GM15510 (cell line): ENCODE results near the gene ZMYND11.

Experiments used
- POLR2A ChIP-seq: IDR thresholded peaks from 3 replicates; pipeline ENCODE4 v1.6.1; 2011; ENCODE audit warnings: borderline replicate concordance; ENCODE audit not compliant: insufficient read length; ENCODE audit errors: extremely low read depth

ZMYND11 gene

GRCh38 chr10:215444-215843 lies 80.2 kb downstream of the ZMYND11 start:
- no peak for TF ChIP-seq POLR2A

DNA sequence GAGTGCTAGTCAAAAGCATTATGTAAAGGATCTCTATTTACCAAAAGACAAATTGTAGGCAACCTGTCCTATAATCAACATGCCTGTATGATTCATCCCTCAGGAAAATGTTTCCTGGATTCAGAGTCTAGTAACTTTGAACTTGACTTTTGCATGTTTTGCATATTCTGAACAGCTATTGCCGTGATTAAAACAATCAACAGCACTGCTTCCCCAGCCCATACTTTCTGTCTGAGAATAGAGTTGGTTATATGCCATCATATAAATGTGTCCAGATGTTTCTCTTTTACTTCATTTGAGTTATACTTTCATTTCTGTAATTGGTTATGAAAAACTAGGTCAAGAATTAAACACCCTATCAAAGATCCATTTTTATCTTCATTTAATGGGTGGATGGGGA lies 83.5 kb downstream of the ZMYND11 start:
- no peak for TF ChIP-seq POLR2A

- TF ChIP-seq POLR2A, result no peak
Observed at GRCh38 chr10:219731-220472, 84.6 kb downstream of the ZMYND11 start.

GRCh38 chr10:224571-224970 lies 89.3 kb downstream of the ZMYND11 start:
- TF ChIP-seq POLR2A, result no peak

GRCh38 chr10:226018-226417 lies 90.8 kb downstream of the ZMYND11 start:
- TF ChIP-seq POLR2A, result no peak

GRCh38 chr10:227014-227413 lies 91.8 kb downstream of the ZMYND11 start:
- no peak for TF ChIP-seq POLR2A

DNA sequence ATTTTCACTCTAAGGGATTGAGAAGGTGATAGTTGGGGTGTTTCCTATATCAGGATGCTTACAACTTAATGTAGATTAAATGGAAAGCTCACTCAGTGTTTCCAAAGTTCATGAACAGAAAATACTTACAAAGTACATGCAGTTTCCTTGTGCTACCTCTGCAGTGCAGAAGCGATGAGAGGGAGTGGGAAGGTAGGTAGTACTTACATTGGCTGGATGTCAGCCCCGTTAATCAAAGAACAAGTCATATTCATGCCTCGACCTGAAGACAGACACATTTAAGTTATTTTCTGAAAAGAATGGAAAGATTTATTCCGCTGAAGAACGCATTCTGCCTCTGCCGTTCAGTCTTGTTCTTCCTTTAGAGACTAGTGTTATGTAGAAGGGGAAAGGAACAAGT lies 93.1 kb downstream of the ZMYND11 start:
- TF ChIP-seq POLR2A, result no peak

DNA sequence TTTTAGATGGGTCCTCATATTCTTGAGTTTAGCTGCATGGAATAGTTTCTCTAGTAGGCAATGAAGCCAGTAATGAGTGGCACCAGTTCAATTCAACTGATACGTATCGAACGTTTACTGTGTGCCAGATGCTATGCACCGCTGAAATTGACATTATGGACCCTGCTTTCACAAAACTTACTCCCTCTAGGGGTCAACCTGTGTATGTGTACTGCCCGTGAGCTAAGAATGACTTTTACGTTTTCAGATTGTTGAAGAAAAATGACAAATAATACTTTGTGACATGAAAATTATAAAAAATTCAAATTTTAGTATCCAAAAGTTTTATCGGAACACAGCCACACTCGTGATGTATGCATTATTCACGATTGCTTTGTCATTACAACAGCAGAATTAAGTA lies 95.5 kb downstream of the ZMYND11 start:
- no peak for TF ChIP-seq POLR2A

DNA sequence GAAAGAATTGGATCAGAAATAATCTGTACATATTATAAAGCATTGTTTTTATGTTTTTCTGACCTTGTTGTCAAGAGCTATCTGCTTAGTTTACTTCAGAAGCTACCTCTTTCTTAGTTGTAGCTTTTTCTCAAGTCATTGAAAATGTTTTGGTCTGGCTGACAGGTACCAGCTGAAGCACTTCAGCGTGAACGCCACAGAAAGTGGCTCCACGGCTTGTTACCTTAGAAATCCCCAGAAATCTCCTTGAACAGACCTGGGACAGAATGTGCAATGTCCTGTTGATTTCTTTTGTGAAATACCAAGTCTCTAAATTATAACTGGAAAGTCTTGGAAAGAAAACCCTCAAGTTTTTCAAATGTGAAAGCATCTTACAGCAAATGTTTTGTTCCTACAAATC lies 96.8 kb downstream of the ZMYND11 start:
- no peak for TF ChIP-seq POLR2A

DNA sequence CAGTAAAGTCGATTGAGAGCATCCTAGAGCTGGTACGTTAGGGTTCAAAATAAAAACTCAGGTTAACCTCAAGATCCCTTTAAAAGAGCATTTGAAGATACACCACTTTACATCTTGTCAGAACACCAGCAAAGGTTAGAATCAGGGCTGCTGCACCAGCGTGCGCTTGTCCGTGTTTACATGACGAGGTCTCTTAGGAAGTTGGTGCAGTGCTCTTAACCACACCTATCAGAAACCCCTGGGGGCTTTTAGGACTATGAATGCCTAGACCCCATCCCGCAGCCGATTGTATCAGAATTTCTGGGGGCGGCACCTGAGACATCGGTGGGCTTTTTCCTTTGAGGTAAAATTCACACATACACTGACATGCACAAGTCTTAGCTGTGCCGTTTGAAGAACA lies 97.6 kb downstream of the ZMYND11 start:
- no peak for TF ChIP-seq POLR2A

GRCh38 chr10:234708-235406 lies 99.6 kb downstream of the ZMYND11 start:
- no peak for TF ChIP-seq POLR2A

GRCh38 chr10:235915-236314 lies 100.7 kb downstream of the ZMYND11 start:
- no peak for TF ChIP-seq POLR2A

DNA sequence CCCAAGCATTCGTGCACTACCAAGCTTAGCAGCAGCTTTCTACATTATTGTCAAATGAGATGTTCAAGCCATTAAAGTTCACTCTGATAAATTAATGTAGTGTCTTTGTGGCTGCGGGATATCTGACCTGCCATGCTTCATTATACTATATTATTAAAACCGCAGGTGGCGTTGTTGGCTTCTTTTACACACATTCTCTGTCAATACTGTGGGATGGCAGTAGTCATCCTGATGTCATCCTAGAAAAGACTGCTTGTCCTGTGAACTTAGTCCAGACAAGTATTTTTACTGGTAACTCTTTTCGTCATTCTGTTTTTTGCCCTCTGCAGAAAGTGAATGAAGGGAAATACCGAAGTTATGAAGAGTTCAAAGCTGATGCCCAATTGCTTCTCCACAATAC lies 103.9 kb downstream of the ZMYND11 start:
- TF ChIP-seq POLR2A, result no peak

GRCh38 chr10:241451-241850 lies 106.2 kb downstream of the ZMYND11 start:
- no peak for TF ChIP-seq POLR2A

- no peak for TF ChIP-seq POLR2A
Observed at GRCh38 chr10:241966-242643, 106.8 kb downstream of the ZMYND11 start.

- TF ChIP-seq POLR2A, result no peak
Observed at GRCh38 chr10:244227-244626, 109.0 kb downstream of the ZMYND11 start.
